DMS153 treated with DMSO at 0.1 percent for 48 hours (cell line): ENCODE results near the gene GAS2L1.

ENCODE experiments used
- DNase-seq: peaks from one replicate; lab custom pipeline; 2025; ENCODE audit not compliant: unreplicated experiment; lab: John Stamatoyannopoulos, UW

GAS2L1 gene

GRCh38 chr22:29275167-29275566, 31.3 kb upstream of the GAS2L1 start:
- DNase-seq = no peak

DNA sequence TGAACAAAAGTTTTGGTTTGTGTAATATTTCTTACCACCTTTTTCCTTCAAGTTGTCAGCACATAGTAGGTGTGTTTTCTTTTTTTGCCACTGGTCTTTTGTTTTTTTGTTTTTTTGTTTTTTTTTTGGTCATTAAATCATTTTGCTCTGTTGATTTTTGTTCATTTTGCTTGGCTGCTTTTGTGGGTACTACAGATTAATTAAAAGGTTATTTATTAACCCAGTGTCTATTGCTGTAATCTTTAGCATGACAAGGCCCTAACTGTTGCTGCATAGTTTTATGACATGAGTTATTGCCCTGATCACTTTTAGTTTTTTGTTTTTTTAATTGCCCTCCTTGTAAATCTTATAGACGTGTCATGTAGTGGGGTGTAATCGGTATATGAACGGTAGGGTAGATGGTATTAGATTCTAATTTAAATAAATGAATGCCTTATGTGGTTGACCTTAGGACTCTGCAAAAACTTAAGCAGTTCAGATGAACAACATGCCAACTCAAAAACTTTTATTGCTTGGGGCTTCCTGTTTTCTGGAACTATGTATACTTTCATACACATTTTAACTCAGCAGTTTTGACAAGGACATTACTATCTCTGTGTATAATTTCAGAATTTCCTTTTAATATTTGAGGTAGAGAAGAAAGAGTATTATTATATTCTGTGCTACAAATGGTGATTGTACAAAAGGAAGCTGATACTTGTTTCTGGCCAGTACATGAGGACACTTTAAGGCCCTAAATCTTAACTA, 30.5 kb upstream of the GAS2L1 start:
- DNase-seq = no peak

DNA sequence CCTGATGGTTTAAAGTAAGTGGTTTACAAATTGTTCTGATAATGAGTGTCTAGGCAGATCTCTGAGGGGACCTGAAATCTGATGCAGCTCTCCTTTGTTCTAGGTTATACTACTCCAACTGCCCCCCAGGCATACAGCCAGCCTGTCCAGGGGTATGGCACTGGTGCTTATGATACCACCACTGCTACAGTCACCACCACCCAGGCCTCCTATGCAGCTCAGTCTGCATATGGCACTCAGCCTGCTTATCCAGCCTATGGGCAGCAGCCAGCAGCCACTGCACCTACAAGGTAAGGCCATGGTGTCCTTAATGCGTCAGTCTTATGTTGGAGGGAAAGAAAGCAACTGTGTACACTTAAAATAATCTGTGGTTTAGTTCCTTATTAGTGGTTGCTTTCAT, 28.5 kb upstream of the GAS2L1 start:
- DNase-seq = no peak

GRCh38 chr22:29284196-29284595, 22.3 kb upstream of the GAS2L1 start:
- no peak for DNase-seq

DNA sequence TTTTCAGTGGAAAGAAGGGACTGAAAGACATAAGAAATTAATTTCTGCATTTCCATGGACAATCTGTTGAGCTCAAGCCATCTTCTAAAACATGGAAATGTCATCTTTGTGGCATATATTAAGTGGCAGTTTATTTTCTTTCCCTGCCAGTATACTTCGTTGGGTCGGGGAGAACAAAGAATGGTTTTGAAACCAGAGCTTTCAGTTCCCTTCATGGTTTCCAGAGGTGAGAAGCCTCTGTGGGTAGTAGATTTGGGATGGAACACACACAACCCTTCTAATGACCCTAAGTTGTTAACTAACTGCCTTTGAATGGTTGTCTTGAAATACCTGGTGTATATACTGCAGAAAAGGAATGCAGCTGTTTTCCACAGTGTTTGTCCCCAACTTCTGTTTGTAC, 17.6 kb upstream of the GAS2L1 start:
- DNase-seq = no peak

DNA sequence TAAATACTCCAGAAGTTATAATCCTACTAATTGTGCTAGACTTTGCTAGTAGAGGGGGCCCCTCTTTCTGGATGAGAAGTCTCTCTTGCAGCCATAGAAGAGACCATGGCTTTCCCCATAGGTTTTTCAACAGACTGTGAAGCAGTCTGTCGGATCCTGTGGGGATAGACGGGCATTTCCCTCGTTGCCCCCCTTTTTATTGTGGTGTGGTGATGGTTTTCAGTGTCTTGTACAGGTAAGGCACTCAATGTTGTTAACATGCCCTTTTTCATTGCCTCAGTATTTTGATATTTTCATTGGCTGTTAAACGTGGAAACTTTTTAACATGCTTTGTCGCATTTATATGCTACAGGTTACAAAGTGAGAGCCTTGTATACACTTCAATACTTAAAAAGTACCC, 16.4 kb upstream of the GAS2L1 start:
- no peak for DNase-seq

DNA sequence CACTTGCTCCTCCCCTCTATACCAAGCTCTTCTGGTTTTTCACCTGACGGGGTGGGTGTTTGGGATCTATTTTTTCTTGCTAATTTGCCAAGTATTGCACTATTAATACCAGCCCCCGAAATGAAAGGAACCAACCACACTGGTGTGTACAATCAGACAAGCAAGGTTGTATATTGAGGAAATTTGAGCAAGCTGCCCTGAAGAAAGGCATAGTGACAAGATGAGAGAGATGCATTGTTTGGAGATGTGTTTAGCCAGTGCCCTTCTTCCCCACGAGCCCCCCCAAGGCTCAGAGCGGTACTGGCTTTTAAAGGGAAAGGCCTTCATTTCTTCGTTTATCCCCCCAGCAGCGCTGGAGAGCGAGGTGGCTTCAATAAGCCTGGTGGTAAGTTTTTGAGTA, 15.2 kb upstream of the GAS2L1 start:
- no peak for DNase-seq

GRCh38 chr22:29292379-29292778, 14.1 kb upstream of the GAS2L1 start:
- no peak for DNase-seq

DNA sequence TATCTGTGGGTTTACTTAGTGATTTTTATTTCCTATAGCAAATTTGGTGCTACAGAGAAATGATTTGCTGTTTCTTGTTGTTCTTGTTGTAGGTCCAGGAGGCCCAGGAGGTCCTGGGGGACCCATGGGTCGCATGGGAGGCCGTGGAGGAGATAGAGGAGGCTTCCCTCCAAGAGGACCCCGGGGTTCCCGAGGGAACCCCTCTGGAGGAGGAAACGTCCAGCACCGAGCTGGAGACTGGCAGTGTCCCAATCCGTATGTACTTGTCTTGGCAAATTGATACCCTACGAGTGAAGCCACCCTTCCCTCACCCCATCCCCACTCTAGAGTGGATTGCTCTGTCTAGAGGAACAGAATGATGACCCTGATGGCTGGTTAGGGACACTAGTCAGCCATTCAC, 7.8 kb upstream of the GAS2L1 start:
- no peak for DNase-seq

- DNase-seq = no peak
These were observed 7.1 kb upstream of the GAS2L1 start for GRCh38 chr22:29299136-29299900.

DNA sequence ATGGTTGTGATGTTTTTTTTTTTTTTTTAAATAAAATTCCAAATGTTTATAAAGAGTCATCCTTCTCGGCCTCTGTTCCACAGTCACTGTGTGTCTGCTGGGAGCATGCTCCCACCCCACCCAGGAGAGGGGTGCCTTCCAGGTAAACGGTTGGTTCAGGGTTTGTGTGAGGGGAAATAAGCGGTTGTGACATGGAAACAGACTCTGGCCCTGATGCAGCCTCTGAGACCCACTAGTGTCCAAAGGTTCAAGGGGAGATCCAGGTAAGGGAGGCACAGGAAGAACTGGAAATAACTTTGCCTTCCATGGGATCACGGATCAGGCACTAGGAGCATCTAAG, 6.0 kb upstream of the GAS2L1 start:
- no peak for DNase-seq

DNA sequence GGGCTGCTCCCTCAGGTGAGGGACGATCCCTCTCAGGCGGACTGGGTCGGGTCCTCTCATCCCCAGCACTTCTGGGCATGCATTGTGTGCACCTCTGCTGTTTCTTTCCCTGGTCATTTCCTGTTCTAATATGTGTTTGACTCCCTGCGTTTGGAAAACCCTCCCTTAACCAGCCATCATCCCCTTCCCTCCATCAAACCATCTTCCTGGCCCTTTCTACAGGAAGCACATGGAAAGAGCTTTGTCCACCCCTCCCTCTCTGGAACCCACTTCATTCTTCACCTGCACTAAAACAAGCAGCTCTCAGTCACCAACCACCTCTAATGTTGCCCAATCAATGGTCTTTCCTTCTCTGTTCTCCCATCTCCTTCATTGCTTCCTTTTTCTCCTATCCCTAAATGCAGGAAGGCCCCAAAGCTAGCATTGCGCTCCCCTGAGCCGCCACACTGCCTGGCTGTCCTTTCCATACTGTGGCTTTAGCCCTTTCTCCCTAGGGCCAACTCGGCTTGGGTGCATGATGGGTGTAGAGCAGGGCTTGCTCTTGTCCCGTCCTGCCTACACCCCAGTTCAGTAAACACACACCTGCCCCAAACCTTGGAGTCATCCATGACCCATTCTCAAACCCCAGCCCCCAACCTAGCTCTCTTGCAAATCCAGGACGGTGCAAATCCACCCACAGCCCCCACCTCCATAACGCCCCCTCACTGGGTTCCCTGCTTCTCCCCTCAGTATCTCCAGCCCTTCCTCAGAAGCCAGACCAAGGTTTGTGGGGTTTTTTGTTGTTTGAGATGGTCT, 5.4 kb upstream of the GAS2L1 start:
- DNase-seq = no peak

- no peak for DNase-seq
These were observed 4.6 kb upstream of the GAS2L1 start for GRCh38 chr22:29301716-29302401.

DNA sequence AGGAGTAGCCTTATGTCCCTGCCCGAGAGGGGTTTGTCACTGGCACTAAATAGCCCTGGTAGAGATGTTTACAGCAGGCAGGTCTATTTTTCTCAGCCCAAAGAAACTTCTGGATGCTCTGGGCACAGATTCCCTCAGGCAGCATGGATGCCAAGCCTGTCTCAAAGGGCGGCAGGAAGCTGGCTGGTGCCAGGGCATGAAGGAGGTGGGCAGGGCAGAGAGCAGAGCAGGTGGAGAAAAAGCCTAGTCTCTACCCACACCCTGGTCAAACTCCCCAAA, 4.1 kb upstream of the GAS2L1 start:
- no peak for DNase-seq

DNA sequence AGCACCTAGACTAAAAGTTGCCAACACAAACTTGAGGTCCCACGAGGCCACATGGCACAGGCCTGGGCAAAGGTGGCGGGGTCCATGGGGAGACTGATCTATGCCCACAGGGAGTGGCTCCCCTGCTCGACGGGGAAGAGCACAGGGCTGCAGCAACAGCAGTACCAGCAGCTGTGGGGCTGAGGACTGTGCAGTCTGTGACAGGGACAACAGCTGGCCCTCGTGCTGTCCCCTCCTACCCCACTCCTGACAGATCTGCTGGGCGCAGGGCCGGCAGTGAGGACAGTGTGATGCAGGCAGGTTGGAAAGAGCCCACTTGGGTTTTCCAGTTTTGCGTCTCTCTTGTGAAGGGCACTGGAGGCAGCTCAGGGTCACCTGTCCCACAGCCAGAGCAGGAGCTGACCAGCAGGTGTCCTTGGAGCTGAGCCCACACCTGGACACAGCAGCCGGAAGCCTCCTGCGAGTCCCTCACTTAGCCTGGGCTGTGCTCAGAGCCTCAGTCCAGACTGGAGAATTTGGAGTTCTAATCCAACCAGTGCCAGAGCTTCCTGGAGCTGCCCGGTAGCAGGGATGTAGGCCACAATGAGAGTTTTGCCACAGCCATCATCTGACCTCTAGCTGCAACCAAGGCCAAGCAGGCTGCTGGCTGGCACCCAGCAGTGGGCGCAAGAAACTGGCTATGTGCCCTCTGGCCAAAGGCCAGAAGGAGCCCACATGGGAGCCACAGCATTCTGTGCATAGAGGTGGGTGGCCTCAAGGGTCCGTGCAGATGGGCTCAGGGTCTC, 3.6 kb upstream of the GAS2L1 start:
- no peak for DNase-seq

- no peak for DNase-seq
These were observed 645 bp upstream of the GAS2L1 start for GRCh38 chr22:29305836-29306174.

- DNase-seq = peak; percentile 17
These were observed 565 bp downstream of the GAS2L1 start for GRCh38 chr22:29306835-29307595.

- no peak for DNase-seq
These were observed 1.2 kb downstream of the GAS2L1 start for GRCh38 chr22:29307596-29308147.

- no peak for DNase-seq
These were observed 1.8 kb downstream of the GAS2L1 start for GRCh38 chr22:29308148-29308790.
